Brain microvascular endothelial cell (primary cell): Measurements from ENCODE around the gene COMMD10.

Experiments used
- DNase-seq: peaks from one replicate; pipeline ENCODE4 v3.0.0-alpha.2; 2020
- H3K27ac ChIP-seq: fragments of 250-450 bp; sonication (Bioruptor Pico); 2 replicates; pipeline ENCODE4 v1.5.1; 2020; ENCODE audit warnings: mild to moderate bottlenecking, moderate library complexity
- H3K27me3 ChIP-seq: fragments of 250-450 bp; sonication (Bioruptor Pico); replicated peaks from 2 replicates; pipeline ENCODE4 v1.5.1; 2020; ENCODE audit warnings: mild to moderate bottlenecking
- H3K36me3 ChIP-seq: fragments of 250-450 bp; sonication (Bioruptor Pico); replicated peaks from 2 replicates; pipeline ENCODE4 v1.5.1; 2020; ENCODE audit warnings: mild to moderate bottlenecking
- H3K4me3 ChIP-seq: 2 replicates; pipeline ENCODE4 v1.5.1; 2011; ENCODE audit warnings: low read depth, mild to moderate bottlenecking, control low read depth, low read length, moderate library complexity
- CTCF ChIP-seq: IDR thresholded peaks from 2 replicates; pipeline ENCODE4 v1.5.1; 2011; ENCODE audit warnings: low read depth, mild to moderate bottlenecking, moderate library complexity, low read length, control low read depth, inconsistent platforms; ENCODE audit errors: missing control alignments
- in situ Hi-C: cut with HindIII; loops from 2 replicates; pipeline ENCODE4 v1.10.0; 2017; ENCODE audit warnings: low sequenced_read_pairs, low pct_ligation_motif_present

The COMMD10 gene

GRCh38 chr5:116159006-116159405 lies 74.2 kb downstream of the COMMD10 start:
- no peak for TF ChIP-seq CTCF
- DNase-seq, result no peak
- in situ Hi-C loops, result no loop called here
- no peak overlapping the region for H3K4me3 ChIP-seq
- H3K27ac ChIP-seq, result no peak overlapping the region
- no peaks in the 10 kb centered on the region for H3K36me3 ChIP-seq
- H3K27me3 ChIP-seq, result no peaks in the 10 kb centered on the region

- H3K36me3 ChIP-seq, result no peaks in the 10 kb centered on the region
- H3K27ac ChIP-seq, result no peak overlapping the region
- in situ Hi-C loops, result no loop called here
- DNase-seq, result no peak
- no peak overlapping the region for H3K4me3 ChIP-seq
- H3K27me3 ChIP-seq, result no peaks in the 10 kb centered on the region
- no peak for TF ChIP-seq CTCF
Measured at GRCh38 chr5:116174111-116174510, 89.3 kb downstream of the COMMD10 start.

- Histone ChIP-seq H3K4me3 (no peak overlapping the region), H3K36me3 (no peaks in the 10 kb centered on the region), H3K27ac (no peak overlapping the region), H3K27me3 (no peaks in the 10 kb centered on the region)
- no peak for DNase-seq
- in situ Hi-C loops, result no loop called here
- no peak for TF ChIP-seq CTCF
Measured at GRCh38 chr5:116176121-116176520, 91.3 kb downstream of the COMMD10 start.

- in situ Hi-C loops, result no loop called here
Measured at GRCh38 chr5:116178925-116179324, 94.1 kb downstream of the COMMD10 start.

GRCh38 chr5:116209166-116209565 lies 124.3 kb downstream of the COMMD10 start:
- no peak for DNase-seq
- TF ChIP-seq CTCF, result no peak
- in situ Hi-C loops, result no loop called here
- Histone ChIP-seq H3K27ac (no peak overlapping the region), H3K4me3 (no peak overlapping the region), H3K27me3 (no peaks in the 10 kb centered on the region), H3K36me3 (no peaks in the 10 kb centered on the region)

More at GRCh38 chr5:116178925-116179324, 94.1 kb downstream of the COMMD10 start:
- Histone ChIP-seq H3K27ac (no peak overlapping the region), H3K36me3 (no peaks in the 10 kb centered on the region), H3K4me3 (no peak overlapping the region), H3K27me3 (no peaks in the 10 kb centered on the region)
- TF ChIP-seq CTCF, result no peak
- no peak for DNase-seq

GRCh38 chr5:116212225-116212624 lies 127.4 kb downstream of the COMMD10 start:
- no peak for DNase-seq
- Histone ChIP-seq H3K27ac (no peak overlapping the region), H3K4me3 (no peak overlapping the region), H3K27me3 (no peaks in the 10 kb centered on the region), H3K36me3 (no peaks in the 10 kb centered on the region)
- in situ Hi-C loops, result no loop called here
- no peak for TF ChIP-seq CTCF
